Astrocyte (in vitro differentiated cells and primary cell): ENCODE data around the gene EMP1. TPM values are rescaled to one million over a fixed set of nuclear protein-coding genes. Genes with fewer than 3 reads are reported as not detected.

Experiments
- DNase-seq: peaks from one replicate; pipeline ENCODE4 v3.0.0-alpha.2; 2010; ENCODE audit warnings: low read depth
- FAIRE-seq: peaks from 2 replicates; lab custom pipeline; 2011; peaks lifted over from hg19 to GRCh38; lab: Jason Lieb, UNC
- H2AFZ ChIP-seq: 2 replicates; pipeline ENCODE4 v1.6.0; 2012; ENCODE audit warnings: low read depth, low read length, inconsistent platforms
- H3K27ac ChIP-seq: 2 replicates; pipeline ENCODE4 v1.5.1; 2011; ENCODE audit warnings: low read depth, low read length, inconsistent platforms
- H3K27me3 ChIP-seq: 2 replicates; pipeline ENCODE4 v1.6.0; 2011; ENCODE audit warnings: low read length, inconsistent platforms; ENCODE audit not compliant: insufficient read depth
- H3K36me3 ChIP-seq: 2 replicates; pipeline ENCODE4 v1.5.1; 2011; ENCODE audit warnings: low read length, inconsistent platforms; ENCODE audit not compliant: insufficient read depth
- H3K4me1 ChIP-seq: 2 replicates; pipeline ENCODE4 v1.5.1; 2011; ENCODE audit warnings: low read length, inconsistent platforms; ENCODE audit not compliant: insufficient read depth
- H3K4me2 ChIP-seq: 2 replicates; pipeline ENCODE4 v1.6.0; 2012; ENCODE audit warnings: low read length, inconsistent platforms
- H3K4me3 ChIP-seq: 2 replicates; pipeline ENCODE4 v1.5.1; 2011; ENCODE audit warnings: low read depth, mild to moderate bottlenecking, low read length, inconsistent platforms; ENCODE audit not compliant: insufficient read depth
- H3K79me2 ChIP-seq: 2 replicates; pipeline ENCODE4 v1.6.0; 2012; ENCODE audit warnings: mild to moderate bottlenecking, low read length, inconsistent platforms; ENCODE audit not compliant: insufficient read depth
- H3K9ac ChIP-seq: 2 replicates; pipeline ENCODE4 v1.6.0; 2012; ENCODE audit warnings: mild to moderate bottlenecking, low read length, inconsistent platforms
- H3K9me3 ChIP-seq: 2 replicates; pipeline ENCODE4 v1.5.1; 2012; ENCODE audit warnings: low read depth, mild to moderate bottlenecking, low read length, inconsistent platforms; ENCODE audit not compliant: insufficient read depth
- H4K20me1 ChIP-seq: 2 replicates; pipeline ENCODE4 v1.6.0; 2012; ENCODE audit warnings: low read length, inconsistent platforms; ENCODE audit not compliant: insufficient read depth
- H3K27ac Mint-ChIP-seq: one replicate; pipeline ENCODE4 v1.8.0; 2021; ENCODE audit warnings: mild to moderate bottlenecking, mixed read lengths; ENCODE audit not compliant: unreplicated experiment
- H3K27me3 Mint-ChIP-seq: one replicate; pipeline ENCODE4 v1.8.0; 2021; ENCODE audit warnings: low read depth, mixed read lengths; ENCODE audit not compliant: unreplicated experiment
- H3K36me3 Mint-ChIP-seq: one replicate; pipeline ENCODE4 v1.8.0; 2021; ENCODE audit warnings: low read depth, mixed read lengths; ENCODE audit not compliant: unreplicated experiment
- H3K4me1 Mint-ChIP-seq: one replicate; pipeline ENCODE4 v1.8.0; 2021; ENCODE audit warnings: low read depth, mixed read lengths; ENCODE audit not compliant: unreplicated experiment
- H3K4me3 Mint-ChIP-seq: one replicate; pipeline ENCODE4 v1.8.0; 2021; ENCODE audit warnings: mild to moderate bottlenecking, moderate library complexity, mixed read lengths; ENCODE audit not compliant: unreplicated experiment
- H3K9me3 Mint-ChIP-seq: one replicate; pipeline ENCODE4 v1.8.0; 2021; ENCODE audit warnings: mild to moderate bottlenecking, mixed read lengths; ENCODE audit not compliant: unreplicated experiment
- EZH2 ChIP-seq: IDR thresholded peaks from 2 replicates; pipeline ENCODE4 v1.6.1; 2012; ENCODE audit warnings: mild to moderate bottlenecking, low read length, inconsistent platforms; ENCODE audit not compliant: insufficient read depth
- total RNA-seq: library from RNA; stranded (reverse); gene quantifications from 2 replicates; pipeline ENCODE4 v1.2.1, GENCODE V29; 2021
- TF ChIP-seq, protein P1 (sequence below): IDR thresholded peaks from 2 replicates; pipeline ENCODE4 v1.5.1; 2011; ENCODE audit warnings: low read depth, mild to moderate bottlenecking, inconsistent platforms, low read length, moderate library complexity; ENCODE audit not compliant: insufficient read depth

The EMP1 gene
- total RNA-seq, 1 donor from 2014 or later = 71.7 TPM

DNA sequence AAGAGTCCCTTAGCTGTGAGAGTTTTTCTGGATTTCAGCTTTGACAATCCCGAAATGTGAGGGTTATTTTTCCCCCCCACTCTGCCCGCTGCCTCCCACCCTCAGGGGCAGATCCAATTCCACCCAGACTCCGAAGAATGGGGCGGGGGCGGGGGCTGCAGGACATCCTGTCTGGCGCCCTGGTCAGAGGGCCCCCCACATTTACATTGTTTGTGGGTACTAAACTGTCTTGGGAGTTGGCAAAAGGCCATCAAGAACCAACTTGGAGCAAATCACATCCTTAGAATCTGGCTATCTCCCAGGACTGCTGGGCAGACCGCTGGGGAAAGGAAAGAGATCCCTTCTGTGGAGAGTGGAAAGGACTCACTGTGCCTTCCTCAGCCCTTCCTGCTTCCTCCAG lies 2.4 kb downstream of the EMP1 start:
- H3K9ac ChIP-seq = peak overlapping the region; percentile 99
- peaks cover 2% of the 10 kb centered on the region for H3K36me3 Mint-ChIP-seq
- H3K27me3 ChIP-seq = no peaks in the 10 kb centered on the region
- H3K79me2 ChIP-seq = peaks cover 73% of the 10 kb centered on the region
- no peaks in the 10 kb centered on the region for H3K9me3 Mint-ChIP-seq
- H3K27me3 Mint-ChIP-seq = no peaks in the 10 kb centered on the region
- DNase-seq = no peak
- H3K4me2 ChIP-seq = peak overlapping the region; percentile 92
- peak overlapping the region; percentile 70 for H3K27ac Mint-ChIP-seq
- H3K36me3 ChIP-seq = peaks cover 3% of the 10 kb centered on the region
- H3K4me3 Mint-ChIP-seq = no peak overlapping the region
- no peak overlapping the region for H2AFZ ChIP-seq
- no peaks in the 10 kb centered on the region for H3K9me3 ChIP-seq
- peak; percentile 17 for FAIRE-seq
- peak overlapping the region; percentile 96 for H3K4me3 ChIP-seq
- TF ChIP-seq, protein P1, sequence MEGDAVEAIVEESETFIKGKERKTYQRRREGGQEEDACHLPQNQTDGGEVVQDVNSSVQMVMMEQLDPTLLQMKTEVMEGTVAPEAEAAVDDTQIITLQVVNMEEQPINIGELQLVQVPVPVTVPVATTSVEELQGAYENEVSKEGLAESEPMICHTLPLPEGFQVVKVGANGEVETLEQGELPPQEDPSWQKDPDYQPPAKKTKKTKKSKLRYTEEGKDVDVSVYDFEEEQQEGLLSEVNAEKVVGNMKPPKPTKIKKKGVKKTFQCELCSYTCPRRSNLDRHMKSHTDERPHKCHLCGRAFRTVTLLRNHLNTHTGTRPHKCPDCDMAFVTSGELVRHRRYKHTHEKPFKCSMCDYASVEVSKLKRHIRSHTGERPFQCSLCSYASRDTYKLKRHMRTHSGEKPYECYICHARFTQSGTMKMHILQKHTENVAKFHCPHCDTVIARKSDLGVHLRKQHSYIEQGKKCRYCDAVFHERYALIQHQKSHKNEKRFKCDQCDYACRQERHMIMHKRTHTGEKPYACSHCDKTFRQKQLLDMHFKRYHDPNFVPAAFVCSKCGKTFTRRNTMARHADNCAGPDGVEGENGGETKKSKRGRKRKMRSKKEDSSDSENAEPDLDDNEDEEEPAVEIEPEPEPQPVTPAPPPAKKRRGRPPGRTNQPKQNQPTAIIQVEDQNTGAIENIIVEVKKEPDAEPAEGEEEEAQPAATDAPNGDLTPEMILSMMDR = no peak
- TF ChIP-seq EZH2 = no peak
- peaks cover 11% of the 10 kb centered on the region for H4K20me1 ChIP-seq
- peaks cover 55% of the 10 kb centered on the region for H3K4me1 Mint-ChIP-seq
- H3K27ac ChIP-seq = peak overlapping the region; percentile 97
- peaks cover 53% of the 10 kb centered on the region for H3K4me1 ChIP-seq

DNA sequence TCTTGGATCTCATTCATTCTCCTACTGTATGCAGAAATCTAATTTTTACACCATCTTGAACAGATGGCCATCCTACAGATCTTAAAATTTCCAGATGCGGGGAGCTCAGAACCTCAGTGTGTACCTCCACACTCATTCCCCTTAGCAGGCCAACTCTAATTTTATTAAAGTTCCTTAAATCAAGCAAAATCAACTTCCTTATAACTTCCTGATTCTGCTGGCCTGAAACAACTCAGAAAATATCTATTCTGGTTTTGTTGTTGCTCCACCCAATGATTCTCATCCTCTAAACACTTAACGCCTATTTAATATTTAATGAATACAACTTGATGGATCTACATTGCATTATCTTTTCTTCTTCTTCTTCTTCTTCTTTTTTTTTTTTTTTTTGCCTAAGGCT lies 3.1 kb downstream of the EMP1 start:
- Mint-ChIP-seq H3K27me3 (no peaks in the 10 kb centered on the region), H3K27ac (no peak overlapping the region), H3K36me3 (peaks cover 2% of the 10 kb centered on the region), H3K9me3 (no peaks in the 10 kb centered on the region), H3K4me1 (peaks cover 56% of the 10 kb centered on the region), H3K4me3 (no peak overlapping the region)
- H3K27ac ChIP-seq = peak overlapping the region; percentile 97
- FAIRE-seq (no peak), DNase-seq (no peak)
- no peaks in the 10 kb centered on the region for H3K9me3 ChIP-seq
- peak overlapping the region; percentile 92 for H3K4me2 ChIP-seq
- peaks cover 57% of the 10 kb centered on the region for H3K4me1 ChIP-seq
- H3K79me2 ChIP-seq = peaks cover 80% of the 10 kb centered on the region
- H4K20me1 ChIP-seq = peaks cover 11% of the 10 kb centered on the region
- H3K9ac ChIP-seq = peak overlapping the region; percentile 99
- no peak overlapping the region for H2AFZ ChIP-seq
- peaks cover 3% of the 10 kb centered on the region for H3K36me3 ChIP-seq
- peak overlapping the region; percentile 96 for H3K4me3 ChIP-seq
- no peaks in the 10 kb centered on the region for H3K27me3 ChIP-seq
- no peak for TF ChIP-seq EZH2
- TF ChIP-seq, protein P1 = no peak

DNA sequence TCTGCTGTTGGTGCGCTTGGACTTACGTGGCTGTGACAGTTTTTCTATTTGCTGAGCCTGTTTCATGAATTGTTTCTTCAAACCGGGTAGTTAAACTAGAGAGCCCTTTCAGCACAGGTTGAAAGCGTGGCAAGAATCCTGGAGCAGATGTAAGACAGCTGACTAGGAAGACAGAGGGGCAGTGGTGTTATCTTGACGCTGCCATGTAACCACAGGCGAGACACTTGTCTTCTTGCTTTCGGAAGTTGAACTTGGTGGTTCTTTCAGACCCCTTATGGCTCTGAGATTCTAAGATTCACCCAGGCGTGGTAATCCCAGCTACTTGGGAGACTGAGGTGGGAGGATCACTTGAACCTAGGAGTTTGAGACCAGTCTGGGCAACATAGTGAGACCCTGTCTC lies 4.3 kb downstream of the EMP1 start:
- Histone ChIP-seq H3K79me2 (peaks cover 91% of the 10 kb centered on the region), H3K36me3 (peaks cover 3% of the 10 kb centered on the region), H3K4me1 (peaks cover 57% of the 10 kb centered on the region), H3K9ac (no peak overlapping the region), H4K20me1 (peaks cover 11% of the 10 kb centered on the region), H3K27me3 (no peaks in the 10 kb centered on the region), H3K9me3 (no peaks in the 10 kb centered on the region), H3K27ac (no peak overlapping the region), H3K4me3 (no peak overlapping the region), H3K4me2 (peak overlapping the region; percentile 92), H2AFZ (no peak overlapping the region)
- Mint-ChIP-seq H3K36me3 (peaks cover 2% of the 10 kb centered on the region), H3K9me3 (no peaks in the 10 kb centered on the region), H3K4me1 (peaks cover 55% of the 10 kb centered on the region), H3K27ac (no peak overlapping the region), H3K4me3 (no peak overlapping the region), H3K27me3 (no peaks in the 10 kb centered on the region)
- TF ChIP-seq, protein P1 = no peak
- TF ChIP-seq EZH2 = no peak
- no peak for DNase-seq
- FAIRE-seq = no peak
